Stimulated activated CD4-positive, alpha-beta T cell treated with anti-CD3 and anti-CD28 coated beads, Interleukin-1b, Interleukin-23, amount 100 ng/mL, for 24 hours (primary cell): ENCODE data around the gene PNMA5.

Experiments used
- DNase-seq, 4 experiments: peaks; one replicate each; pipeline ENCODE4 v3.0.0-alpha.2; 2020; ENCODE audit warnings: low read depth in 4 of 4, low spot score in 1 of 4

The PNMA5 gene

GRCh38 chrX:152958524-152959465 is 35.1 kb downstream of the PNMA5 start:
- peak; percentile 70 to 91 (median 78) for DNase-seq

- DNase-seq, result no peak
Observed at GRCh38 chrX:152958047-152958446, 35.9 kb downstream of the PNMA5 start.

DNA sequence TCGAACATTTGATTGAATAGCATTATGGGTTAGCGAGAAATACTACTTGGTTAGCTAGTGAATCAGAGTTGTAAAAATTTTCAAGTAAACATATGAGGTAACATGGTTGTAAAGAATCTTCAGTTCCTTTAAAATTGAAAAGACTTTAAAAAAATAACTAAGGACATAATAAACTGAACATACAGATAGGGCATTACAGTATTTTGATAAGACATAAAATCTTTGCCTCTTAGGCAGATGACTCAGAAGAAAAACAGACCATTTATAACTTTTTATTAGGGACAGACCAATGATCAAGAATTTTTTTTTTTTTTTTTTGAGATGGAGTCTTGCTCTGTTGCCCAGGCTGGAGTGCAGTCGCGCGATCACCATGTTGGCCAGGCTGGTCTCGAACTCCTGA is 43.1 kb downstream of the PNMA5 start:
- DNase-seq, result no peak

DNA sequence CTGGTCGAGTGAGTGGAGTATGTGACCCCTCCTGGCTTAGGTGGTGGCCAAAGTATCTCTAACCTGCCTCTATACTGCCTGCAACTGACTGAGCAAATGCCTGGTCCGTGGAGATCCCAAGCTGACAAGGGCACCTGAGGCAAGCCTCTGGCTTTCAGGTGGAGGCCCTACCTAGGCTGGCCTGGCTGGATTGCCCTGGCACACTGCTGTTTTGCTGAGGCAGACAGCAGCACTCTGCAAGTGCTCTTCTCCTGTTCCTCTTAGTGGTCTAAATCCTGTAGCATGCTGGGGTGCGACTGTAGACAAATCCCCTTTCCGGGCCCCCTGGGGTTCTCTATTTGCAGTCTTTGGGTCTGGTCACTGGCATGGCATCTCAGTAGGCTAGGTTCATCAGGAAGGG is 44.8 kb downstream of the PNMA5 start:
- DNase-seq, result no peak

DNA sequence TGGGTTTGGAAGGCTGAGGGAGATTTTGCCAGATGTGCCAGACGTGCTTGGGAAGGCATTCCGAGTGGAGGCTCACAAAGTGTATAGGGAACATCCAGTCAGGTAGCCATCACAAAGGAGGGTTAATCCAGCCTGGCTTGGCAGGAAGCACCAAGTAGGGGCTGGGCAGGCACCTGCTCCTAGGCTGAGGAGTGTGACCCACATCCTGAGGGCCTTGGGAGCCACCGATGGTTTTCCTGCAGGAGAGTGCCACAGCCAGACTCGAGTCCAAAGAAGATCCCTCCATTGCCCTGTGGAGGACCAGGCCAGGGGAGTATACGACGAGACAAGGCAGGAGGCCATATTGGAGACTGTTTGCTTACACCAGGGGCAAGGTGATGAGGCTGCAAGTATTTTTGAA is 47.2 kb downstream of the PNMA5 start:
- DNase-seq, result no peak

GRCh38 chrX:152945021-152945979 is 48.6 kb downstream of the PNMA5 start:
- no peak for DNase-seq

DNA sequence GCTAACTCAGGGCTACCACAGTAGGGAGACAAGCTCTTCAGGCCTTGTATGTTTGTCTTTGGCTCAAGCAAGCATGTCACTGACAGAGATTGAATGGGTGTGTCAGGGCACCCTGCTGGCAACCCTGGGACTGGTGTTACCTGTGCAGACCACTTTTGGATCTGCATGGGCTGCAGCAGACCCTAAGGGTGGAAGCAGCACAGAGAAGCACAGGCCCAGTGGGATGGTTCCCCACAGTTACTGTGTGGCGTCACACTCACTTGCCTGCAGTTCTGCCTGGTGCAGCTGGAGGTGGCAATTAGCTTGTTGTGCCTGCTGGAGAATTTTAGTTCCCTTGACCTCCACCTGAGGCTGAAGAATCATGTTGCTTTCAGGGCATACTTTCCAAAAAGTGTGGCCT is 50.1 kb downstream of the PNMA5 start:
- no peak for DNase-seq

- peak in 1 of 4 experiments; percentile 0 for DNase-seq
Observed at GRCh38 chrX:152942077-152942442, 51.9 kb downstream of the PNMA5 start.

- DNase-seq, result peak; percentile 62 to 78 (median 74)
Observed at GRCh38 chrX:152941328-152942076, 52.4 kb downstream of the PNMA5 start.
